ENCODE measurements around the gene CD28. TPM values are rescaled to one million over a fixed set of nuclear protein-coding genes. Genes with fewer than 3 reads are reported as not detected.

CD28 gene
- total and polyA plus RNA-seq, 2 donors (not counting 3 experiments of a cell fraction or from before 2014, with no cell fraction given) = 0.15 TPM; not detected in 1

DNA sequence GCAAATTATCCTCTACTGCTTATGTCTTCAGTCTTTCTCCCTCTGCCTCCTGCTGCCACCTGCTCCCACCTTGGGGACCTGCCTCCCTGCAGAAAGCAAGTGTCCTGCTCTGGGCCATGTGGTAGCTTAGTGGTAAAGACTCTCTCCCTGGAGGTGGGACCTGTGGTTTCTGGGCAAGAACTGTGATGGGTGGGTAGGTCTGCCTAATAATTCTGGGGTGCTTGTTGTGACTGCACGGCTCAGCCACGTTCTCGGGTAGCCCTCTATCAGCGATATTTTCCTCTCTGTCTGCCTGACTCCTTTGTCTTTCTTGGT is 16.4 kb upstream of the CD28 start:
- Histone ChIP-seq H3K9me1 (replicated peaks; ENCODE audit: control insufficient read depth, extremely low read depth, insufficient read depth, low read length) (no peaks in the 10 kb centered on the region), H3K27me3 (ENCODE audit: control insufficient read depth in 2 of 2, insufficient read depth in 2 of 2, low read length in 2 of 2) (no peaks in the 10 kb centered on the region), H3K27ac (ENCODE audit: insufficient read depth, low read depth, low read length) (no peak overlapping the region), H4K20me1 (replicated peaks; ENCODE audit: control insufficient read depth, extremely low read depth, insufficient read depth, low read length) (no peaks in the 10 kb centered on the region), H3K4me1 (ENCODE audit: control insufficient read depth, extremely low read depth, insufficient read depth, low read length) (peaks cover 40% of the 10 kb centered on the region), H3K4me3 (replicated peaks in 1 of 3; ENCODE audit: insufficient read depth in 1 of 3, low read depth in 1 of 3, low read length in 3 of 3) (no peak overlapping the region), H3K4me2 (ENCODE audit: insufficient read depth, low read length) (no peak overlapping the region), H3K9ac (replicated peaks; ENCODE audit: extremely low read depth, insufficient read depth, low read length) (no peak overlapping the region), H3K79me2 (ENCODE audit: control insufficient read depth, insufficient read depth, low read length) (no peaks in the 10 kb centered on the region), H2AFZ (ENCODE audit: low read depth, low read length) (no peak overlapping the region), H3K36me3 (ENCODE audit: control insufficient read depth in 2 of 2, extremely low read depth in 1 of 2, insufficient read depth in 2 of 2, low read length in 2 of 2) (no peaks in the 10 kb centered on the region), H3K9me3 (replicated peaks; ENCODE audit: control insufficient read depth, insufficient read depth, low read length) (no peaks in the 10 kb centered on the region)
- no TSS peak for BruUV-seq (replicated peaks)
- ChIA-PET CTCF (no interaction called here), POLR2A (no interaction called here)
- FAIRE-seq (no peak), DNase-seq (ENCODE audit: low read depth, low spot score) (no peak)
- dilution Hi-C loops (cut with MboI; ENCODE audit: extremely low pct_ligation_motif_present, low sequenced_read_pairs) (no loop called here), intact Hi-C loops (cut with micrococcal nuclease) (no loop called here)
- no peak for TF ChIP-seq EZH2 (IDR thresholded peaks at IDR 0.05; ENCODE audit: borderline replicate concordance, low read depth, low read length, severe bottlenecking)
- TF ChIP-seq FOS (IDR thresholded peaks at IDR 0.05; ENCODE audit: borderline replicate concordance, insufficient read depth, low read length) = no peak
- TF ChIP-seq, protein P1, sequence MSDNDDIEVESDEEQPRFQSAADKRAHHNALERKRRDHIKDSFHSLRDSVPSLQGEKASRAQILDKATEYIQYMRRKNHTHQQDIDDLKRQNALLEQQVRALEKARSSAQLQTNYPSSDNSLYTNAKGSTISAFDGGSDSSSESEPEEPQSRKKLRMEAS (IDR thresholded peaks at IDR 0.05; ENCODE audit: insufficient read depth, insufficient read length) = no peak
- no peak for TF ChIP-seq POLR2AphosphoS5 (IDR thresholded peaks at IDR 0.05; ENCODE audit: insufficient read depth, low read depth, low read length)
- no peak for TF ChIP-seq JUN (IDR thresholded peaks at IDR 0.05; ENCODE audit: borderline replicate concordance, insufficient read depth, insufficient read length, low read depth)
- TF ChIP-seq POLR2A (IDR thresholded peaks at IDR 0.05; ENCODE audit: low read depth, low read length) = no peak
- no peak for TF ChIP-seq MYC (IDR thresholded peaks at IDR 0.05; ENCODE audit: low read depth, low read length)
- no peak for TF ChIP-seq GATA2 (IDR thresholded peaks at IDR 0.05; ENCODE audit: insufficient read depth, insufficient read length, low read depth, low read length)

DNA sequence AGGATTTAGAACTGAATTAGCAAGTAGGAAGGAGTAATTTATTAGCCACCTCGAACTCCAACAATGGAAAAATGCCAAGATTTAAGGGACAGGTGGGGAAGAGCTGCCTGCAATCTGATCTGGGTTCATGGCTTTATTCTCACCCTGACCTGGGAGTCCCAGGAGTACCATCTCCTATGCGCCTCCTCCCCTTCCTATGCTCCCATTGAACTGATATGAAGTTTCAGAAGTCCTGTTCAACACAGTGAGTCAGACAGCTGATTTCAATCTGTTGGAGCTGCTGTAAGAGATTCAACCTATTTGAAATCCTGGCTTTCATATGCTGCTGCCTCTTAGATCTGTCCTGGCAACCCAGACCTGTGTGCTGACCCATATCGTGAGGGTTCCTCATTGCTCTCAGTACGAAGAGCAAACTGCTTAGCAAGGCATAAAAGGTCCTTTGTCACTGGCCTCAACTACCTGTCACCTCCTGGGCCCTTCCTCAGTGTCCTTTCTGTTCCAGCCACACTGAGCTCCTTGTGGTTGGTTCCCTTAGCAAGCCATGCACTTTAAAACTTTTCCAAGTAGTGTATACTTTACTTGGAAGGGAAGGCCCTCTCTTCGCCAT is 15.9 kb upstream of the CD28 start:
- Histone ChIP-seq H3K4me3 (replicated peaks in 1 of 3; ENCODE audit: insufficient read depth in 1 of 3, low read depth in 1 of 3, low read length in 3 of 3) (no peak overlapping the region), H2AFZ (ENCODE audit: low read depth, low read length) (no peak overlapping the region), H3K79me2 (ENCODE audit: control insufficient read depth, insufficient read depth, low read length) (no peaks in the 10 kb centered on the region), H3K36me3 (ENCODE audit: control insufficient read depth in 2 of 2, extremely low read depth in 1 of 2, insufficient read depth in 2 of 2, low read length in 2 of 2) (no peaks in the 10 kb centered on the region), H3K27ac (ENCODE audit: insufficient read depth, low read depth, low read length) (no peak overlapping the region), H3K4me1 (ENCODE audit: control insufficient read depth, extremely low read depth, insufficient read depth, low read length) (peaks cover 36% of the 10 kb centered on the region), H3K9ac (replicated peaks; ENCODE audit: extremely low read depth, insufficient read depth, low read length) (no peak overlapping the region), H4K20me1 (replicated peaks; ENCODE audit: control insufficient read depth, extremely low read depth, insufficient read depth, low read length) (no peaks in the 10 kb centered on the region), H3K27me3 (ENCODE audit: control insufficient read depth in 2 of 2, insufficient read depth in 2 of 2, low read length in 2 of 2) (no peaks in the 10 kb centered on the region), H3K4me2 (ENCODE audit: insufficient read depth, low read length) (no peak overlapping the region), H3K9me3 (replicated peaks; ENCODE audit: control insufficient read depth, insufficient read depth, low read length) (no peaks in the 10 kb centered on the region), H3K9me1 (replicated peaks; ENCODE audit: control insufficient read depth, extremely low read depth, insufficient read depth, low read length) (no peaks in the 10 kb centered on the region)
- TF ChIP-seq, protein P1 (IDR thresholded peaks at IDR 0.05; ENCODE audit: insufficient read depth, insufficient read length) = no peak
- no peak for TF ChIP-seq MYC (IDR thresholded peaks at IDR 0.05; ENCODE audit: low read depth, low read length)
- no peak for TF ChIP-seq JUN (IDR thresholded peaks at IDR 0.05; ENCODE audit: borderline replicate concordance, insufficient read depth, insufficient read length, low read depth)
- TF ChIP-seq FOS (IDR thresholded peaks at IDR 0.05; ENCODE audit: borderline replicate concordance, insufficient read depth, low read length) = no peak
- dilution Hi-C loops (cut with MboI; ENCODE audit: extremely low pct_ligation_motif_present, low sequenced_read_pairs) (no loop called here), intact Hi-C loops (cut with micrococcal nuclease) (no loop called here)
- FAIRE-seq (no peak), DNase-seq (ENCODE audit: low read depth, low spot score) (no peak)
- POLR2A ChIA-PET = no interaction called here
- no TSS peak for BruUV-seq (replicated peaks)
- CTCF ChIA-PET = no interaction called here
